ENCODE data around the gene HOXC4. TPM values are rescaled to one million over a fixed set of nuclear protein-coding genes. Genes with fewer than 3 reads are reported as not detected.

Gene HOXC4
- total and polyA plus RNA-seq, 2 of the 8 experiments (the other 6 are each of a cell fraction or from before 2014, with no cell fraction given) = not detected

- H3K4me2 ChIP-seq (ENCODE audit: insufficient read depth in 1 of 2, low read depth in 2 of 2, low read length in 2 of 2) = no peak overlapping the region
- peaks cover 4 to 41% of the 10 kb centered on the region in 2 experiments for H4K20me1 ChIP-seq (replicated peaks in 1 of 2; ENCODE audit: control insufficient read depth in 1 of 2, insufficient read depth in 2 of 2, low read length in 2 of 2)
Observed at GRCh38 chr12:54015018-54015931, 38.4 kb upstream of the HOXC4 start.

More at GRCh38 chr12:54015018-54015931, 38.4 kb upstream of the HOXC4 start:
- no peak overlapping the region for H3K27ac ChIP-seq (ENCODE audit: low read depth, low read length)
- H2AFZ ChIP-seq (ENCODE audit: low read length) = no peak overlapping the region
- H2BK15ac ChIP-seq (ENCODE audit: low read length) = no peak overlapping the region
- H4K5ac ChIP-seq (ENCODE audit: insufficient read length, low read depth, low read length) = no peak overlapping the region
- H3K4me3 ChIP-seq (ENCODE audit: extremely low read depth in 1 of 4, insufficient read depth in 2 of 4, low read depth in 3 of 4, low read length in 4 of 4) = no peak overlapping the region
- no peak overlapping the region for H2AK5ac ChIP-seq (ENCODE audit: low read depth, low read length)
- H3K4me1 ChIP-seq (replicated peaks in 1 of 4; ENCODE audit: control insufficient read depth in 3 of 4, insufficient read depth in 4 of 4, low read length in 3 of 4) = peaks cover 0 to 12% (median 3%) of the 10 kb centered on the region in 4 experiments; a peak in 5 of 7 replicates
- WGBS, 2 experiments (ENCODE audit: extremely low coverage in 1 of 2, insufficient coverage in 1 of 2, insufficient read length in 1 of 2, insufficient replicate concordance in 2 of 2, low coverage in 1 of 2, low lambda C conversion rate in 2 of 2, missing lambda C conversion rate in 1 of 2) = 24% methylated on average over 23 of the region's 23 CpGs; no CpG with 5 or more reads in 1 of the 2 experiments
- H2BK5ac ChIP-seq (ENCODE audit: low read depth, low read length) = no peak overlapping the region
- no peak overlapping the region for H3K14ac ChIP-seq (ENCODE audit: insufficient read length)
- H3K4ac ChIP-seq (replicated peaks; ENCODE audit: insufficient read length, low read depth, low read length) = no peak overlapping the region
- no peak for FAIRE-seq
- ChIA-PET CTCF (ENCODE audit: partially characterized antibody) (interaction anchor here (0.8 to 3.8 kb wide), 7 partner anchors 9 to 199 kb away, joined by 4 to 50 read pairs (median 6); partner anchors contain the start of gene HOXC9), POLR2A (ENCODE audit: partially characterized antibody) (interaction anchor here (0.5 to 0.7 kb wide), 2 partner anchors 216 to 329 kb away, joined by 3 read pairs; no protein-coding TSS in a partner anchor)
- no peaks in the 10 kb centered on the region for H3K79me1 ChIP-seq (ENCODE audit: low read depth, low read length)
- H4K8ac ChIP-seq (ENCODE audit: extremely low read depth, insufficient read depth, low read length) = no peak overlapping the region
- H2BK12ac ChIP-seq (ENCODE audit: low read depth, low read length) = no peak overlapping the region
- H3K79me2 ChIP-seq (ENCODE audit: control insufficient read depth in 1 of 2, insufficient read depth in 2 of 2, low read length in 2 of 2) = no peaks in the 10 kb centered on the region
- H4K91ac ChIP-seq (replicated peaks; ENCODE audit: insufficient read length, low read length) = no peak overlapping the region
- no peak overlapping the region for H3K9ac ChIP-seq (replicated peaks in 1 of 4; ENCODE audit: extremely low read depth in 1 of 4, low read depth in 3 of 4, low read length in 3 of 4)
- no peaks in the 10 kb centered on the region for H3K9me3 ChIP-seq (ENCODE audit: insufficient read depth in 2 of 2, low read depth in 1 of 2, low read length in 1 of 2)
- H3K56ac ChIP-seq (replicated peaks; ENCODE audit: insufficient read length, low read depth, low read length) = no peak overlapping the region
- peaks cover 3% of the 10 kb centered on the region; the same call in 1 of the 2 replicates for H3K23me2 ChIP-seq (ENCODE audit: low read depth, low read length)
- peak; percentile 74 for TF ChIP-seq SUZ12 (IDR thresholded peaks at IDR 0.05; ENCODE audit: low read length)
- no peak for TF ChIP-seq CBX5 (IDR thresholded peaks at IDR 0.05; ENCODE audit: low read depth, low read length)
- TF ChIP-seq CBX8 (IDR thresholded peaks at IDR 0.05; ENCODE audit: borderline replicate concordance, low read depth, low read length) = peak; percentile 69; the same call in 1 of the 2 replicates
- TF ChIP-seq RNF2 (IDR thresholded peaks at IDR 0.05; ENCODE audit: borderline replicate concordance, low read depth, low read length, missing control alignments, poor library complexity, severe bottlenecking) = peak; percentile 86
- no peak for TF ChIP-seq RAD21 (IDR thresholded peaks at IDR 0.05 in 1 of 2, conservative IDR thresholded peaks at IDR 0.05 in 1 of 2; ENCODE audit: low read depth in 2 of 2, low read length in 2 of 2)
- peak; percentile 83 for TF ChIP-seq EZH2 (IDR thresholded peaks at IDR 0.05; ENCODE audit: low read depth, low read length, severe bottlenecking)
- no peaks in the 10 kb centered on the region; a peak in 1 of 8 replicates for H3K36me3 ChIP-seq (ENCODE audit: control insufficient read depth in 2 of 4, insufficient read depth in 4 of 4, low read length in 3 of 4)
- no peak overlapping the region for H3K18ac ChIP-seq (ENCODE audit: extremely low read depth, low read length)
- peaks cover 92 to 100% (median 99%) of the 10 kb centered on the region in 4 experiments for H3K27me3 ChIP-seq (replicated peaks in 1 of 4; ENCODE audit: control insufficient read depth in 3 of 4, extremely low read depth in 1 of 4, insufficient read depth in 3 of 4, low read length in 3 of 4)
- no peak overlapping the region for H2BK20ac ChIP-seq (ENCODE audit: low read length)
- H2BK120ac ChIP-seq (replicated peaks; ENCODE audit: low read depth, low read length) = no peak overlapping the region
- DNase-seq (ENCODE audit: low read depth in 1 of 2, low spot score in 2 of 2) = no peak
- no peak overlapping the region for H3K23ac ChIP-seq (ENCODE audit: insufficient read length)

Data from H1 (cell line).